SHP77 treated with DMSO at 0.1 percent for 48 hours (cell line): Measurements from ENCODE around the gene ARPC1A.

ENCODE experiments used
- DNase-seq: peaks from one replicate; lab custom pipeline; 2025; lab: John Stamatoyannopoulos, UW

ARPC1A gene

GRCh38 chr7:99390941-99391602, 65.4 kb downstream of the ARPC1A start:
- DNase-seq: no peak

GRCh38 chr7:99392046-99392445, 66.3 kb downstream of the ARPC1A start:
- DNase-seq: no peak

GRCh38 chr7:99392659-99393354, 67.1 kb downstream of the ARPC1A start:
- DNase-seq: peak; percentile 75

GRCh38 chr7:99393355-99394187, 67.9 kb downstream of the ARPC1A start:
- peak; percentile 75 for DNase-seq

GRCh38 chr7:99394188-99394502, 68.4 kb downstream of the ARPC1A start:
- DNase-seq: no peak

GRCh38 chr7:99395616-99396327, 70.1 kb downstream of the ARPC1A start:
- no peak for DNase-seq

- no peak for DNase-seq
These were observed 71.0 kb downstream of the ARPC1A start for GRCh38 chr7:99396418-99397296.

- no peak for DNase-seq
These were observed 71.7 kb downstream of the ARPC1A start for GRCh38 chr7:99397297-99397983.

- no peak for DNase-seq
These were observed 73.3 kb downstream of the ARPC1A start for GRCh38 chr7:99398891-99399445.

GRCh38 chr7:99399597-99399996, 73.9 kb downstream of the ARPC1A start:
- no peak for DNase-seq

GRCh38 chr7:99402854-99403253, 77.2 kb downstream of the ARPC1A start:
- DNase-seq: no peak

GRCh38 chr7:99403764-99404163, 78.1 kb downstream of the ARPC1A start:
- no peak for DNase-seq

- no peak for DNase-seq
These were observed 78.7 kb downstream of the ARPC1A start for GRCh38 chr7:99404235-99404976.

GRCh38 chr7:99404977-99405320, 79.3 kb downstream of the ARPC1A start:
- DNase-seq: no peak

- DNase-seq: no peak
These were observed 80.9 kb downstream of the ARPC1A start for GRCh38 chr7:99406557-99406956.

- no peak for DNase-seq
These were observed 82.2 kb downstream of the ARPC1A start for GRCh38 chr7:99407872-99408378.

GRCh38 chr7:99408379-99409191, 82.9 kb downstream of the ARPC1A start, which contains the start of the genes BUD31 and PDAP1:
Gene BUD31, plus strand, starts transcription at chr7:99408969. Its CDS starts 2,124 bp downstream, at chr7:99411093.
Gene PDAP1, minus strand, starts transcription at chr7:99408597. Its CDS starts 49 bp downstream, at chr7:99408548.
- DNase-seq: peak; percentile 95

- DNase-seq: no peak
These were observed 83.5 kb downstream of the ARPC1A start for GRCh38 chr7:99409192-99409572.

- DNase-seq: no peak
These were observed 84.1 kb downstream of the ARPC1A start for GRCh38 chr7:99409806-99410205.
